Neural progenitor cell (in vitro differentiated cells): ENCODE data around the gene KRTAP10-3. TPM values are rescaled to one million over a fixed set of nuclear protein-coding genes. Genes with fewer than 3 reads are reported as not detected.
A peak's percentile ranks its signal among the peaks of the same experiment; 100 is the strongest.

Source experiments
- DNase-seq: peaks from one replicate; pipeline ENCODE4 v3.0.0-alpha.2; 2016; ENCODE audit warnings: low spot score
- H2AFZ ChIP-seq: fragments of 200-600 bp; sonication (generic); replicated peaks from 2 replicates; pipeline ENCODE4 v1.6.1; 2016; ENCODE audit warnings: antibody characterized with exemption
- H3F3A ChIP-seq: fragments of 200-600 bp; sonication (generic); 2 replicates; pipeline ENCODE4 v1.6.1; 2016; ENCODE audit warnings: antibody characterized with exemption, low read depth
- H3K27ac ChIP-seq: fragments of 200-600 bp; sonication (generic); 2 replicates; pipeline ENCODE4 v1.5.1; 2016; ENCODE audit warnings: mild to moderate bottlenecking
- H3K27me3 ChIP-seq: fragments of 200-600 bp; sonication (generic); 2 replicates; pipeline ENCODE4 v1.6.1; 2016; ENCODE audit warnings: mild to moderate bottlenecking, moderate library complexity
- H3K36me3 ChIP-seq: fragments of 200-600 bp; sonication (generic); 2 replicates; pipeline ENCODE4 v1.5.1; 2016
- H3K4me1 ChIP-seq: fragments of 200-600 bp; sonication (generic); 2 replicates; pipeline ENCODE4 v1.6.1; 2016; ENCODE audit warnings: mixed run types
- H3K4me2 ChIP-seq: fragments of 200-600 bp; sonication (generic); 2 replicates; pipeline ENCODE4 v1.6.1; 2016
- H3K4me3 ChIP-seq: fragments of 200-600 bp; sonication (generic); 2 replicates; pipeline ENCODE4 v1.5.1; 2016
- H3K79me2 ChIP-seq: fragments of 200-600 bp; sonication (generic); 2 replicates; pipeline ENCODE4 v1.6.1; 2016; ENCODE audit warnings: low read depth
- H3K9ac ChIP-seq: fragments of 200-600 bp; sonication (generic); 2 replicates; pipeline ENCODE4 v1.6.1; 2016
- H3K9me3 ChIP-seq: fragments of 200-600 bp; sonication (generic); 2 replicates; pipeline ENCODE4 v1.5.1; 2016; ENCODE audit warnings: low read depth
- H4K20me1 ChIP-seq: fragments of 200-600 bp; sonication (generic); 2 replicates; pipeline ENCODE4 v1.6.1; 2016; ENCODE audit warnings: low read depth
- H3K27ac Mint-ChIP-seq: 3 replicates; pipeline ENCODE4 v1.8.0; 2021; ENCODE audit warnings: mixed read lengths
- H3K27me3 Mint-ChIP-seq: 2 replicates; pipeline ENCODE4 v1.8.0; 2022; ENCODE audit warnings: low read depth, mild to moderate bottlenecking, inconsistent platforms, moderate library complexity, mixed read lengths; ENCODE audit not compliant: insufficient read depth
- H3K36me3 Mint-ChIP-seq: 3 replicates; pipeline ENCODE4 v1.8.0; 2021; ENCODE audit warnings: mixed read lengths
- H3K4me1 Mint-ChIP-seq: 3 replicates; pipeline ENCODE4 v1.8.0; 2021; ENCODE audit warnings: mixed read lengths
- H3K4me3 Mint-ChIP-seq: 3 replicates; pipeline ENCODE4 v1.8.0; 2021; ENCODE audit warnings: mild to moderate bottlenecking, moderate library complexity, mixed read lengths
- H3K9me3 Mint-ChIP-seq: 3 replicates; pipeline ENCODE4 v1.8.0; 2020; ENCODE audit warnings: mixed read lengths
- EZH2 ChIP-seq: fragments of 200-600 bp; sonication (generic); IDR thresholded peaks from 2 replicates; pipeline ENCODE4 v1.6.1; 2017; ENCODE audit warnings: antibody characterized with exemption, mild to moderate bottlenecking, moderate library complexity
- EZH2phosphoT487 ChIP-seq: fragments of 200-600 bp; sonication (generic); IDR thresholded peaks from 2 replicates; pipeline ENCODE4 v1.6.1; 2017; ENCODE audit warnings: antibody characterized with exemption
- total RNA-seq: library from RNA; depleted of rRNA; stranded (reverse); fragments of >200 nt; gene quantifications from 2 replicates; pipeline ENCODE4 v1.2.3, GENCODE V29; 2015; ENCODE audit warnings: low replicate concordance
- TF ChIP-seq, protein P1 (sequence below): fragments of 200-600 bp; sonication (generic); IDR thresholded peaks from 2 replicates; pipeline ENCODE4 v1.5.1; 2017; ENCODE audit warnings: antibody characterized with exemption, mild to moderate bottlenecking

Gene KRTAP10-3
- total RNA-seq, 1 donor from 2014 or later = not detected

- Histone ChIP-seq H3K27ac (peak overlapping the region; percentile 90), H3K27me3 (no peaks in the 10 kb centered on the region), H3K4me1 (peaks cover 27% of the 10 kb centered on the region), H3K9me3 (peaks cover 3% of the 10 kb centered on the region), H2AFZ (peak overlapping the region; percentile 9), H3K9ac (no peak overlapping the region), H3K4me2 (no peak overlapping the region), H3F3A (peaks cover 24% of the 10 kb centered on the region), H3K79me2 (no peaks in the 10 kb centered on the region), H3K36me3 (no peaks in the 10 kb centered on the region), H3K4me3 (no peak overlapping the region), H4K20me1 (no peaks in the 10 kb centered on the region)
- no peak for TF ChIP-seq EZH2phosphoT487
- TF ChIP-seq EZH2 = no peak
- TF ChIP-seq, protein P1, sequence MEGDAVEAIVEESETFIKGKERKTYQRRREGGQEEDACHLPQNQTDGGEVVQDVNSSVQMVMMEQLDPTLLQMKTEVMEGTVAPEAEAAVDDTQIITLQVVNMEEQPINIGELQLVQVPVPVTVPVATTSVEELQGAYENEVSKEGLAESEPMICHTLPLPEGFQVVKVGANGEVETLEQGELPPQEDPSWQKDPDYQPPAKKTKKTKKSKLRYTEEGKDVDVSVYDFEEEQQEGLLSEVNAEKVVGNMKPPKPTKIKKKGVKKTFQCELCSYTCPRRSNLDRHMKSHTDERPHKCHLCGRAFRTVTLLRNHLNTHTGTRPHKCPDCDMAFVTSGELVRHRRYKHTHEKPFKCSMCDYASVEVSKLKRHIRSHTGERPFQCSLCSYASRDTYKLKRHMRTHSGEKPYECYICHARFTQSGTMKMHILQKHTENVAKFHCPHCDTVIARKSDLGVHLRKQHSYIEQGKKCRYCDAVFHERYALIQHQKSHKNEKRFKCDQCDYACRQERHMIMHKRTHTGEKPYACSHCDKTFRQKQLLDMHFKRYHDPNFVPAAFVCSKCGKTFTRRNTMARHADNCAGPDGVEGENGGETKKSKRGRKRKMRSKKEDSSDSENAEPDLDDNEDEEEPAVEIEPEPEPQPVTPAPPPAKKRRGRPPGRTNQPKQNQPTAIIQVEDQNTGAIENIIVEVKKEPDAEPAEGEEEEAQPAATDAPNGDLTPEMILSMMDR = no peak
- Mint-ChIP-seq H3K27me3 (peaks cover 10% of the 10 kb centered on the region), H3K4me1 (peaks cover 9% of the 10 kb centered on the region), H3K9me3 (peaks cover 2% of the 10 kb centered on the region), H3K36me3 (no peaks in the 10 kb centered on the region), H3K27ac (no peak overlapping the region), H3K4me3 (no peak overlapping the region)
- DNase-seq = no peak
Observed at GRCh38 chr21:44599264-44600029, 40.9 kb upstream of the KRTAP10-3 start.

- Histone ChIP-seq H3K27ac (peak overlapping the region; percentile 90), H2AFZ (peak overlapping the region; percentile 27), H3F3A (peaks cover 24% of the 10 kb centered on the region), H3K27me3 (no peaks in the 10 kb centered on the region), H3K9me3 (peaks cover 3% of the 10 kb centered on the region), H4K20me1 (no peaks in the 10 kb centered on the region), H3K4me2 (peak overlapping the region; percentile 37), H3K9ac (no peak overlapping the region), H3K36me3 (no peaks in the 10 kb centered on the region), H3K4me3 (no peak overlapping the region), H3K4me1 (peaks cover 27% of the 10 kb centered on the region), H3K79me2 (no peaks in the 10 kb centered on the region)
- Mint-ChIP-seq H3K36me3 (no peaks in the 10 kb centered on the region), H3K4me1 (peaks cover 14% of the 10 kb centered on the region), H3K27me3 (peaks cover 10% of the 10 kb centered on the region), H3K9me3 (peaks cover 2% of the 10 kb centered on the region), H3K27ac (no peak overlapping the region), H3K4me3 (no peak overlapping the region)
- TF ChIP-seq EZH2 = no peak
- no peak for TF ChIP-seq EZH2phosphoT487
- peak; percentile 77 for DNase-seq
Observed at GRCh38 chr21:44598061-44598460, 39.5 kb upstream of the KRTAP10-3 start.

DNA sequence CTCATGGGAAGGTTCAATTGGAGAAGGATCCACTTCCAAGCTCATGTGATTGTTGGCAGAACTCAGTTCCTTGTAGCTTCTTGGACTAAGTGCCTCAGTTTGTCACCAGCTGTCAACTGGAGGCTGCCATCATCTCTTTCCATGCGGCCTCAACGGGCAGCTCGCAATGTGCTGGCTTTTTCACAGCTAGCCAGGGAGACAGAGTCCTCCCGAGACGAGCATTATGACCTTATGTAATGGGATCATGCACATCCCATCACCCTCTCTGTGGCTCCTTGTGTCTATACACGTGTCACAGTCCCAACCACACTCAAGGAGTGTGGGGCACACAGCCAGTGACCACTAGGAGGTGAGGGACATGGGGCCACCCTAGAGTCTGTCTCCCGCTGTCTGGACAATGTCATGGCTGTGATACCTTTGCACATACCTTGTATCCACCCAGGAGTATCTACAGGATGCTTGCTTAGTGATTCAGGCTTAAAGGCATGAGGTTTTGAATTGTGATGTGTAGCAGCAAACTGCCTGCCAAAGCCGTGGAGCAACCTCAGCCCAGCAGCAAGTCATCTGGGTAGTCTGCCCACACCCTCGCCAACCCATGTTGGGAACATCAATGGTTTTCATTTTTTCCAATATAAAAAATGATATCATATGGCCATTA, 37.6 kb upstream of the KRTAP10-3 start:
- peaks cover 32% of the 10 kb centered on the region for H3K4me1 ChIP-seq

DNA sequence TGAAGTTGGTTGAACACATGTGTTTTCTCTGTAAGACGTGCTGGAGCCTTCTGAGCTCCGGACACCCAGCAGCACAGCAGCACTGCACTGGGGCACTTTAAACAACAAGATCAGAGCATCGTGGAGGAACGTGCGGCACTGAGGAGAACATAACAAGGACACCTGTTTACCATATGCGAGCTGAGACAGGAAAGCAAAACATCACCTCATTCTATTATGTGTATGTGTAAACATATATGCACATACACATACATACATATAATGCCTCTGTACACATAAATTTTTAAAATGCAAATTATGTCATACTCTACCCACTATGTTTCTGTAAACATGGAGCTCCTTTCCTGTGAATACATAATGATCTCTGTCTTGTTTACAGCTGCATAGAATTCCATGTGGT, 36.9 kb upstream of the KRTAP10-3 start:
- H3K9ac ChIP-seq = no peak overlapping the region

More for the DNA sequence above, 37.6 kb upstream of the KRTAP10-3 start:
- Mint-ChIP-seq H3K36me3 (no peaks in the 10 kb centered on the region), H3K27ac (no peak overlapping the region), H3K9me3 (peaks cover 2% of the 10 kb centered on the region), H3K27me3 (peaks cover 7% of the 10 kb centered on the region), H3K4me3 (no peak overlapping the region), H3K4me1 (peaks cover 13% of the 10 kb centered on the region)
- Histone ChIP-seq H3K9ac (no peak overlapping the region), H3K4me3 (no peak overlapping the region), H2AFZ (no peak overlapping the region), H3K27ac (no peak overlapping the region), H3K27me3 (no peaks in the 10 kb centered on the region), H3K4me2 (no peak overlapping the region), H4K20me1 (no peaks in the 10 kb centered on the region), H3K9me3 (peaks cover 3% of the 10 kb centered on the region), H3K79me2 (no peaks in the 10 kb centered on the region), H3K36me3 (no peaks in the 10 kb centered on the region), H3F3A (peaks cover 24% of the 10 kb centered on the region)
- DNase-seq = no peak
- TF ChIP-seq EZH2 (no peak), EZH2phosphoT487 (no peak)

More for the DNA sequence above, 36.9 kb upstream of the KRTAP10-3 start:
- Histone ChIP-seq H3K4me3 (no peak overlapping the region), H3K4me2 (no peak overlapping the region), H3K36me3 (no peaks in the 10 kb centered on the region), H3K79me2 (no peaks in the 10 kb centered on the region), H4K20me1 (no peaks in the 10 kb centered on the region), H3K4me1 (peaks cover 32% of the 10 kb centered on the region), H3F3A (peaks cover 24% of the 10 kb centered on the region), H3K27me3 (no peaks in the 10 kb centered on the region), H2AFZ (no peak overlapping the region), H3K27ac (no peak overlapping the region), H3K9me3 (peaks cover 3% of the 10 kb centered on the region)
- TF ChIP-seq EZH2phosphoT487 = no peak
- TF ChIP-seq EZH2 = no peak
- TF ChIP-seq, protein P1 = no peak
- no peak overlapping the region for H3K4me3 Mint-ChIP-seq
- H3K27me3 Mint-ChIP-seq = peaks cover 6% of the 10 kb centered on the region
- no peak for DNase-seq
- H3K36me3 Mint-ChIP-seq = no peaks in the 10 kb centered on the region
- H3K4me1 Mint-ChIP-seq = peaks cover 18% of the 10 kb centered on the region
- H3K9me3 Mint-ChIP-seq = peaks cover 2% of the 10 kb centered on the region
- no peak overlapping the region for H3K27ac Mint-ChIP-seq
